IMR-90 (cell line): ENCODE results near the gene MSI2. TPM values are rescaled to one million over a fixed set of nuclear protein-coding genes. Genes with fewer than 3 reads are reported as not detected.

Experiments used
- ATAC-seq: fragments of 200-7000 bp; cut with Tn5 transposase; 2 replicates; pipeline ENCODE4 v1.9.1; 2020; ENCODE audit warnings: low read depth, mild to moderate bottlenecking, moderate library complexity
- BruUV-seq: library from RNA; stranded (reverse); fragments of 400-500 nt; replicated peaks from 2 replicates; lab custom pipeline; 2021; lab: Mats Ljungman, UMichigan
- CTCF ChIA-PET: fragments of 300-600 bp; formaldehyde crosslinking; extraction: SDS; loops from one replicate; lab custom pipeline; 2021; ENCODE audit warnings: antibody characterized with exemption; lab: Yijun Ruan, JAX
- POLR2A ChIA-PET: fragments of 300-600 bp; sonication (Branson Sonifier 250); formaldehyde crosslinking; loops from one replicate; lab custom pipeline; 2022; ENCODE audit warnings: antibody characterized with exemption; ENCODE audit not compliant: unreplicated experiment; lab: Charles Lee
- DNase-seq: peaks from one replicate; pipeline ENCODE4 v3.0.0; 2013
- H2AFZ ChIP-seq: replicated peaks from 2 replicates; pipeline ENCODE3; 2013; ENCODE audit warnings: low read length, mild to moderate bottlenecking; ENCODE audit not compliant: poor library complexity
- H2AK5ac ChIP-seq: 2 replicates; pipeline ENCODE4 v1.6.1; 2013; ENCODE audit warnings: low read depth, low read length, inconsistent platforms
- H2AK9ac ChIP-seq: replicated peaks from 2 replicates; pipeline ENCODE3; 2013; ENCODE audit warnings: mild to moderate bottlenecking, low read depth, low read length, moderate library complexity; ENCODE audit not compliant: poor library complexity
- H2BK120ac ChIP-seq: 2 replicates; pipeline ENCODE4 v1.6.1; 2013; ENCODE audit warnings: low read depth, low read length, inconsistent platforms
- H2BK15ac ChIP-seq: 3 replicates; pipeline ENCODE4 v1.6.1; 2013; ENCODE audit warnings: low read depth, low read length, inconsistent platforms
- H2BK20ac ChIP-seq: 2 replicates; pipeline ENCODE4 v1.6.1; 2013; ENCODE audit warnings: low read depth, mild to moderate bottlenecking, inconsistent platforms, low read length, moderate library complexity
- H2BK5ac ChIP-seq: 2 replicates; pipeline ENCODE4 v1.6.1; 2013; ENCODE audit warnings: mild to moderate bottlenecking, low read depth, low read length, inconsistent platforms; ENCODE audit not compliant: poor library complexity, severe bottlenecking
- H3K14ac ChIP-seq: replicated peaks from 2 replicates; pipeline ENCODE4 v1.6.1; 2013; ENCODE audit warnings: low read depth, low read length, inconsistent platforms
- H3K18ac ChIP-seq: 2 replicates; pipeline ENCODE4 v1.6.1; 2013; ENCODE audit warnings: low read depth, low read length, control low read depth
- H3K23ac ChIP-seq: 2 replicates; pipeline ENCODE4 v1.6.1; 2013; ENCODE audit warnings: low read depth, low read length, inconsistent platforms
- H3K27ac ChIP-seq: 2 replicates; pipeline ENCODE4 v1.5.1; 2013; ENCODE audit warnings: mild to moderate bottlenecking, control low read depth, low read length; ENCODE audit not compliant: insufficient read depth
- H3K27me3 ChIP-seq: 2 replicates; pipeline ENCODE4 v1.6.1; 2013; ENCODE audit warnings: low read length; ENCODE audit not compliant: control insufficient read depth, insufficient read depth
- H3K36me3 ChIP-seq: 2 replicates; pipeline ENCODE4 v1.6.1; 2013; ENCODE audit warnings: low read length, mixed read lengths; ENCODE audit not compliant: control insufficient read depth, insufficient read depth
- H3K4ac ChIP-seq: 2 replicates; pipeline ENCODE4 v1.6.1; 2013; ENCODE audit warnings: low read depth, low read length, inconsistent platforms
- H3K4me1 ChIP-seq: 2 replicates; pipeline ENCODE4 v1.6.1; 2013; ENCODE audit warnings: low read length, mixed read lengths; ENCODE audit not compliant: control insufficient read depth, insufficient read depth
- H3K4me2 ChIP-seq: 2 replicates; pipeline ENCODE4 v1.6.1; 2013; ENCODE audit warnings: low read depth, mild to moderate bottlenecking, control low read depth, low read length, moderate library complexity
- H3K4me3 ChIP-seq: 2 replicates; pipeline ENCODE4 v1.5.1; 2013; ENCODE audit warnings: low read depth, mild to moderate bottlenecking, control low read depth, low read length, moderate library complexity; ENCODE audit not compliant: insufficient read depth
- H3K56ac ChIP-seq: 2 replicates; pipeline ENCODE4 v1.6.1; 2013; ENCODE audit warnings: low read length, inconsistent platforms; ENCODE audit not compliant: insufficient read depth; ENCODE audit errors: extremely low read depth
- H3K79me1 ChIP-seq, 2 experiments: 2 replicates each; pipeline ENCODE4 v1.6.1; 2013; ENCODE audit warnings: low read length in 2 of 2, inconsistent platforms in 1 of 2, low read depth in 1 of 2
- H3K9ac ChIP-seq: 2 replicates; pipeline ENCODE4 v1.6.1; 2013; ENCODE audit warnings: low read depth, low read length, control low read depth
- H3K9me1 ChIP-seq: 2 replicates; pipeline ENCODE4 v1.6.1; 2013; ENCODE audit warnings: low read length, inconsistent platforms; ENCODE audit not compliant: insufficient read depth
- H3K9me3 ChIP-seq: 2 replicates; pipeline ENCODE4 v1.6.1; 2013; ENCODE audit warnings: low read length; ENCODE audit not compliant: control insufficient read depth, insufficient read depth
- H4K20me1 ChIP-seq: 2 replicates; pipeline ENCODE4 v1.6.1; 2013; ENCODE audit warnings: low read length, inconsistent platforms; ENCODE audit not compliant: insufficient read depth
- H4K5ac ChIP-seq: 2 replicates; pipeline ENCODE4 v1.6.1; 2013; ENCODE audit warnings: mild to moderate bottlenecking, low read depth, low read length, control low read depth
- H4K8ac ChIP-seq, 2 experiments: 2 replicates each; pipeline ENCODE4 v1.6.1; 2013; ENCODE audit warnings: low read depth in 2 of 2, low read length in 2 of 2, control low read depth in 1 of 2, inconsistent platforms in 1 of 2
- H4K91ac ChIP-seq: 2 replicates; pipeline ENCODE4 v1.6.1; 2013; ENCODE audit warnings: low read depth, low read length, inconsistent platforms; ENCODE audit not compliant: insufficient read depth
- CEBPB ChIP-seq: IDR thresholded peaks from 2 replicates; pipeline ENCODE4 v1.6.1; 2012; ENCODE audit warnings: low read depth, low read length, improper control_type of control experiment
- CHD1 ChIP-seq: IDR thresholded peaks from 2 replicates; pipeline ENCODE4 v1.6.1; 2012; ENCODE audit warnings: low read depth, low read length, improper control_type of control experiment
- ELK1 ChIP-seq: fragments of 150-350 bp; IDR thresholded peaks from 2 replicates; pipeline ENCODE4 v1.6.1; 2016; ENCODE audit warnings: low read depth, mild to moderate bottlenecking, low read length, moderate library complexity, borderline replicate concordance
- FOS ChIP-seq: fragments of 150-350 bp; IDR thresholded peaks from 2 replicates; pipeline ENCODE4 v1.6.1; 2016; ENCODE audit warnings: low read depth, low read length
- MAFK ChIP-seq: IDR thresholded peaks from 2 replicates; pipeline ENCODE4 v1.6.1; 2012; ENCODE audit warnings: low read depth, low read length, improper control_type of control experiment
- MXI1 ChIP-seq: IDR thresholded peaks from 2 replicates; pipeline ENCODE4 v1.6.1; 2012; ENCODE audit warnings: low read depth, mild to moderate bottlenecking, low read length, moderate library complexity, borderline replicate concordance
- NFE2L2 ChIP-seq: fragments of 150-350 bp; IDR thresholded peaks from 2 replicates; pipeline ENCODE4 v1.6.1; 2016; ENCODE audit warnings: low read depth, mild to moderate bottlenecking, low read length
- POLR2A ChIP-seq: IDR thresholded peaks from 2 replicates; pipeline ENCODE4 v1.6.1; 2012; ENCODE audit warnings: mild to moderate bottlenecking, low read depth, low read length
- RAD21 ChIP-seq: IDR thresholded peaks from 2 replicates; pipeline ENCODE4 v1.6.1; 2012; ENCODE audit warnings: low read length, improper control_type of control experiment
- RCOR1 ChIP-seq: IDR thresholded peaks from 2 replicates; pipeline ENCODE4 v1.6.1; 2012; ENCODE audit warnings: mild to moderate bottlenecking, low read length, improper control_type of control experiment; ENCODE audit not compliant: insufficient replicate concordance
- RFX5 ChIP-seq: IDR thresholded peaks from 2 replicates; pipeline ENCODE4 v1.8.0; 2012; ENCODE audit warnings: low read depth, mild to moderate bottlenecking, low read length, moderate library complexity
- SMC3 ChIP-seq: fragments of 150-350 bp; IDR thresholded peaks from 2 replicates; pipeline ENCODE4 v1.6.1; 2016; ENCODE audit warnings: low read depth, mild to moderate bottlenecking, antibody characterized with exemption, low read length, moderate library complexity
- WGBS, 2 experiments: methylation state at CpG; one replicate each; pipeline versions ENCODE4 v1.1.5 to v1.1.7; 2013; ENCODE audit warnings: missing lambda C conversion rate in 2 of 2; ENCODE audit not compliant: insufficient read length in 1 of 2; ENCODE audit errors: extremely low coverage in 2 of 2; 5-methylcytosine and 5-hydroxymethylcytosine counted together
- dilution Hi-C: fragments of 300-500 bp; cut with HindIII; formaldehyde crosslinking; loops from one replicate; pipeline ENCODE4 v1.14.3; 2018; ENCODE audit warnings: low sequenced_read_pairs; ENCODE audit not compliant: unreplicated experiment
- in situ Hi-C: fragments of 300-500 bp; cut with MboI; formaldehyde crosslinking; loops from 3 replicates; pipeline ENCODE4 v1.14.3; 2019; ENCODE audit warnings: low sequenced_read_pairs, inconsistent platforms, mixed read lengths
- intact Hi-C: fragments of 100-400 bp; cut with micrococcal nuclease; formaldehyde crosslinking; loops from 2 replicates; pipeline ENCODE4 v1.10.0; 2022
- polyA plus RNA-seq, 3 experiments: library from polyadenylated mRNA; depleted of rRNA; stranded (reverse); fragments of >200 nt; gene quantifications; 2 replicates each; pipeline ENCODE4 v1.2.3, GENCODE V29; 2012; ENCODE audit warnings: low replicate concordance in 1 of 3
- total RNA-seq: library from RNA; depleted of rRNA; stranded (reverse); fragments of >200 nt; gene quantifications from 2 replicates; pipeline ENCODE4 v1.2.3, GENCODE V29; 2012
- TF ChIP-seq, protein P1 (sequence below): conservative IDR thresholded peaks from 2 replicates; pipeline ENCODE4 v1.5.1; 2012; ENCODE audit warnings: mild to moderate bottlenecking, low read depth, low read length, improper control_type of control experiment
- TF ChIP-seq, protein P2 (sequence below): fragments of 150-350 bp; IDR thresholded peaks from 2 replicates; pipeline ENCODE4 v1.6.1; 2017; ENCODE audit warnings: mild to moderate bottlenecking, antibody characterized with exemption, low read length, low read depth

Gene MSI2
- total and polyA plus RNA-seq, 2 of the 4 experiments (the other 2 are of a cell fraction): 13.0 to 16.0 TPM

DNA sequence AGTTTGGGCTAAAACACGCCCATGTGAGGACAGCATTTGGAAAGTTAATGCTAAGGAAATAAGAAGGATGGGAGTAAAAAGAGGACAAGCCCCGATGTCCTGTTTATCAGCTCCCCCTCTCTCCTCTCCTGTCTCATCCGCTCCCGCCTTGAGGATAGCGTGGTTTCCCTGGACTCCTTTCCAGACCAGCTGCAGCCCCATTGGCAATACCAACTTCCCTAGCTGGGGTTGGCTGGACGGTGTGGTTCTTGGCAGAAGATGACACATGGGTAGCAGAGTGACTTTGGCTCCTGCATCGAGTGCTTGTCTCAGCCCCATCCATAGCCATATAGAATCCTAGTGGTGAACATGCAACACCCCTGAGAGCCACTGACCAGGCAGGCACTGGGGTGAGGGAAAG is 302.9 kb downstream of the MSI2 start:
- no peak overlapping the region for H3K23ac ChIP-seq
- peak overlapping the region; percentile 12; the same call in 1 of the 2 replicates for H2BK120ac ChIP-seq
- peaks cover 9% of the 10 kb centered on the region; the same call in 1 of the 2 replicates for H3K9me1 ChIP-seq
- no peak overlapping the region for H3K4me3 ChIP-seq
- in situ Hi-C loops: no loop called here
- H3K27me3 ChIP-seq: no peaks in the 10 kb centered on the region
- no peak overlapping the region for H2BK20ac ChIP-seq
- H3K4me1 ChIP-seq: peaks cover 8% of the 10 kb centered on the region
- dilution Hi-C loops: no loop called here
- H4K8ac ChIP-seq: no peak overlapping the region
- H4K5ac ChIP-seq: no peak overlapping the region
- no peak overlapping the region for H2AK9ac ChIP-seq
- no TSS peak for BruUV-seq
- H2AFZ ChIP-seq: no peak overlapping the region
- ATAC-seq: no peak
- ChIA-PET POLR2A (no interaction called here), CTCF (no interaction called here)
- no peaks in the 10 kb centered on the region for H3K36me3 ChIP-seq
- H2BK5ac ChIP-seq: no peak overlapping the region
- no peak overlapping the region for H3K56ac ChIP-seq
- no peak overlapping the region for H3K4me2 ChIP-seq
- H2BK15ac ChIP-seq: no peak overlapping the region
- H3K27ac ChIP-seq: no peak overlapping the region
- H3K79me1 ChIP-seq: peaks cover 0 to 2% of the 10 kb centered on the region in 2 experiments; a peak in 1 of 4 replicates
- no peaks in the 10 kb centered on the region for H3K9me3 ChIP-seq
- H3K14ac ChIP-seq: no peak overlapping the region
- no peak overlapping the region for H3K9ac ChIP-seq
- intact Hi-C loops: no loop called here
- no peak overlapping the region for H3K4ac ChIP-seq
- no peak overlapping the region; the same call in 1 of the 2 replicates for H2AK5ac ChIP-seq
- no peak overlapping the region for H3K18ac ChIP-seq
- no peaks in the 10 kb centered on the region for H4K20me1 ChIP-seq
- TF ChIP-seq MAFK: no peak
- no peak for TF ChIP-seq CHD1
- TF ChIP-seq POLR2A: no peak
- TF ChIP-seq FOS: no peak
- no peak for TF ChIP-seq RFX5
- TF ChIP-seq SMC3: no peak
- no peak for TF ChIP-seq RCOR1
- TF ChIP-seq, protein P1, sequence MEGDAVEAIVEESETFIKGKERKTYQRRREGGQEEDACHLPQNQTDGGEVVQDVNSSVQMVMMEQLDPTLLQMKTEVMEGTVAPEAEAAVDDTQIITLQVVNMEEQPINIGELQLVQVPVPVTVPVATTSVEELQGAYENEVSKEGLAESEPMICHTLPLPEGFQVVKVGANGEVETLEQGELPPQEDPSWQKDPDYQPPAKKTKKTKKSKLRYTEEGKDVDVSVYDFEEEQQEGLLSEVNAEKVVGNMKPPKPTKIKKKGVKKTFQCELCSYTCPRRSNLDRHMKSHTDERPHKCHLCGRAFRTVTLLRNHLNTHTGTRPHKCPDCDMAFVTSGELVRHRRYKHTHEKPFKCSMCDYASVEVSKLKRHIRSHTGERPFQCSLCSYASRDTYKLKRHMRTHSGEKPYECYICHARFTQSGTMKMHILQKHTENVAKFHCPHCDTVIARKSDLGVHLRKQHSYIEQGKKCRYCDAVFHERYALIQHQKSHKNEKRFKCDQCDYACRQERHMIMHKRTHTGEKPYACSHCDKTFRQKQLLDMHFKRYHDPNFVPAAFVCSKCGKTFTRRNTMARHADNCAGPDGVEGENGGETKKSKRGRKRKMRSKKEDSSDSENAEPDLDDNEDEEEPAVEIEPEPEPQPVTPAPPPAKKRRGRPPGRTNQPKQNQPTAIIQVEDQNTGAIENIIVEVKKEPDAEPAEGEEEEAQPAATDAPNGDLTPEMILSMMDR: no peak
- TF ChIP-seq MXI1: no peak
- TF ChIP-seq RAD21: no peak
- TF ChIP-seq ELK1: no peak
- TF ChIP-seq, protein P2, sequence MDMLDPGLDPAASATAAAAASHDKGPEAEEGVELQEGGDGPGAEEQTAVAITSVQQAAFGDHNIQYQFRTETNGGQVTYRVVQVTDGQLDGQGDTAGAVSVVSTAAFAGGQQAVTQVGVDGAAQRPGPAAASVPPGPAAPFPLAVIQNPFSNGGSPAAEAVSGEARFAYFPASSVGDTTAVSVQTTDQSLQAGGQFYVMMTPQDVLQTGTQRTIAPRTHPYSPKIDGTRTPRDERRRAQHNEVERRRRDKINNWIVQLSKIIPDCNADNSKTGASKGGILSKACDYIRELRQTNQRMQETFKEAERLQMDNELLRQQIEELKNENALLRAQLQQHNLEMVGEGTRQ: no peak
- TF ChIP-seq CEBPB: no peak
- no peak for TF ChIP-seq NFE2L2
- DNase-seq: no peak
- no peak overlapping the region for H4K91ac ChIP-seq
- WGBS, 2 experiments: no CpG with 5 or more reads among the region's 7 CpGs
